ENCODE data around the gene SLC37A1. TPM values are rescaled to one million over a fixed set of nuclear protein-coding genes. Genes with fewer than 3 reads are reported as not detected.

Gene SLC37A1
- total RNA-seq, 1 experiment from 2014 or later: 4.9 TPM

DNA sequence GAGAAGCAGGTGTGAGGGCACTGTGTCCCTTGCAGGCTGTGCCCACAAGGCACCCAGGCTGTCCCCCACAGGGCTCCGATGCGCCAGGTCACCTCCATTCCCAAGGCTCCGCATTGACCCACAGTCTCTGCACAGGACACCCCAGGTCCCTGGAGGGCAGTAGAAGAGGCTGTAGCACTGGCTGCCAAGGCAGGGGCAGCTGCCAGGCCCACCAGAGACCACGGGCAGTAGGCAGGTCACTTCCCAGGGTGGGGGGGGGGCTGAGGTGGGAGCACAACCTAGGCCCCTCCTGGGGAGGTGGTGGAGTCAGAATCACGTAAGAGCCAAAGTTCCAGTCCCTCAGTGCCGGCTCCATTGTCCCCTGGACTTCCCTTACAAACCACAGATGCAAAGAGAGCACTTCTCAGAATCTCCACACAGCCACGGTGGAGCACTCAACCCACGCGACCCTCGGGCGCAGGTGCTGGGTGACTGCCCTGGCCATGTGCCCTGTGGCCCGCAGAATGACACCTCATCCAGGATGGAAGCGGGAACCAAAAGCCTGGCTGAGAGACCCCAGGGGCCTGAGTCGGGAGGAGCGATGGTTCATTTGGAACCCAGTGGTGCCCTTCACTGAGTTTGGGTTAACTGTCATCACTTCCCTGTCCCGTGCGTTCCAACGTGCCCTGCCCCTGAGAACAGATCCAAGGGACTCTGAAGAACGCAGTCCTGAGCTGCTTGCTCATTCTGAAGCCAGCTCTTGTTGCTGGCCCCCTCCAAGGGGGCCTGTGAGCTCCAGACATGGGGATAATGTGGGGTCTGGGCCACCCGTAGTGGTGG, 70.0 kb downstream of the SLC37A1 start:
- intact Hi-C loops (cut with micrococcal nuclease): no loop called here
- TF ChIP-seq, protein P1, sequence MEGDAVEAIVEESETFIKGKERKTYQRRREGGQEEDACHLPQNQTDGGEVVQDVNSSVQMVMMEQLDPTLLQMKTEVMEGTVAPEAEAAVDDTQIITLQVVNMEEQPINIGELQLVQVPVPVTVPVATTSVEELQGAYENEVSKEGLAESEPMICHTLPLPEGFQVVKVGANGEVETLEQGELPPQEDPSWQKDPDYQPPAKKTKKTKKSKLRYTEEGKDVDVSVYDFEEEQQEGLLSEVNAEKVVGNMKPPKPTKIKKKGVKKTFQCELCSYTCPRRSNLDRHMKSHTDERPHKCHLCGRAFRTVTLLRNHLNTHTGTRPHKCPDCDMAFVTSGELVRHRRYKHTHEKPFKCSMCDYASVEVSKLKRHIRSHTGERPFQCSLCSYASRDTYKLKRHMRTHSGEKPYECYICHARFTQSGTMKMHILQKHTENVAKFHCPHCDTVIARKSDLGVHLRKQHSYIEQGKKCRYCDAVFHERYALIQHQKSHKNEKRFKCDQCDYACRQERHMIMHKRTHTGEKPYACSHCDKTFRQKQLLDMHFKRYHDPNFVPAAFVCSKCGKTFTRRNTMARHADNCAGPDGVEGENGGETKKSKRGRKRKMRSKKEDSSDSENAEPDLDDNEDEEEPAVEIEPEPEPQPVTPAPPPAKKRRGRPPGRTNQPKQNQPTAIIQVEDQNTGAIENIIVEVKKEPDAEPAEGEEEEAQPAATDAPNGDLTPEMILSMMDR (IDR thresholded peaks at IDR 0.05; ENCODE audit: unreplicated experiment): no peak
- ChIA-PET POLR2A (interaction anchor here (1.2 kb wide), 1 partner anchor 20 kb away, joined by 3 read pairs; no protein-coding TSS in a partner anchor), CTCF (interaction anchor here (0.8 to 1.5 kb wide), 2 partner anchors 10 to 18 kb away, joined by 3 to 8 read pairs; no protein-coding TSS in a partner anchor)
- Mint-ChIP-seq H3K9me3 (ENCODE audit: unreplicated experiment) (no peaks in the 10 kb centered on the region), H3K36me3 (ENCODE audit: insufficient read depth, unreplicated experiment) (no peaks in the 10 kb centered on the region), H3K27ac (ENCODE audit: low read depth, unreplicated experiment) (no peak overlapping the region), H3K27me3 (ENCODE audit: insufficient read depth, unreplicated experiment) (no peaks in the 10 kb centered on the region), H3K4me1 (ENCODE audit: insufficient read depth, unreplicated experiment) (no peaks in the 10 kb centered on the region), H3K4me3 (ENCODE audit: unreplicated experiment) (no peak overlapping the region)
- no TSS peak for BruUV-seq (replicated peaks)
- no peak for DNase-seq (ENCODE audit: unreplicated experiment)

DNA sequence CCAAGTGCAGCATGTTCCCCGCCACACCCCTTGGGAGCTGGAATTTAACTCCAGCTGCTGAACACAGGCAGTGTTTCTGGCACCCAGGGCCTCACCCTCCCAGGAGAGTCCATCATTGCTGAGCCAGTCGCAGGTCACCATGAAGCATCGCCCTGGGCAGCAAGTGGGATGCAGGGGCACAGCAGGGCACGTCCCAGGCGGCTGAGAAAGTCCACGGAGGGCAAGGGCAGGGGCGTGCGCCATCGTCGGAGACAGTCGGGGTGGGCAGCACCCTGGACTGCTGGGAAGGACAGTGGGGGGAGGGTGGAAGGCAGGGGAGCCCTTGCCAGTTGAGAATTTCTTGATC, 70.6 kb downstream of the SLC37A1 start:
- intact Hi-C loops (cut with micrococcal nuclease): no loop called here
- CTCF ChIA-PET: no interaction called here
- H3K27me3 Mint-ChIP-seq (ENCODE audit: insufficient read depth, unreplicated experiment): no peaks in the 10 kb centered on the region
- BruUV-seq (replicated peaks): no TSS peak
- POLR2A ChIA-PET: no interaction called here
- TF ChIP-seq, protein P1 (IDR thresholded peaks at IDR 0.05; ENCODE audit: unreplicated experiment): no peak
- no peaks in the 10 kb centered on the region for H3K9me3 Mint-ChIP-seq (ENCODE audit: unreplicated experiment)
- no peak for DNase-seq (ENCODE audit: unreplicated experiment)
- H3K36me3 Mint-ChIP-seq (ENCODE audit: insufficient read depth, unreplicated experiment): no peaks in the 10 kb centered on the region
- no peak overlapping the region for H3K4me3 Mint-ChIP-seq (ENCODE audit: unreplicated experiment)
- H3K27ac Mint-ChIP-seq (ENCODE audit: low read depth, unreplicated experiment): no peak overlapping the region
- no peaks in the 10 kb centered on the region for H3K4me1 Mint-ChIP-seq (ENCODE audit: insufficient read depth, unreplicated experiment)

DNA sequence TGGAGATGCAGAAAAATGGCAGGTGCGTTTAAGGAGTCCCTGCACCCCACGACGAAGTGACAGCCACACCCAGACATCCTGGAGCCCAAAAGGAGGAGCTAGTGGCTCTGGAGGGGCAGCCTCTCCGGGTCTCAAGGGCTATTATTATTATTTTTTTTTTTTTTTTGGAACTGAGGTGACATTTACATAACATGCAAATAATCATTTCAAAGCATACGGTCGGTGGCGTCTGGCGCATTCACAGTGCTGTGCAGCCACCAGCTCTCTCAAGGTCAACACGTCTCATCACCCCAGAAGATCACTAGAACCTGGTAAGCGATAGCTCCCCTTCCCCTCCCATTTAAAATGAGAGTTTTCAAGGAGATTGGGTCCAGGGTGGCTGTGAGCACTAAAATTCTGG, 72.2 kb downstream of the SLC37A1 start:
- Mint-ChIP-seq H3K27me3 (ENCODE audit: insufficient read depth, unreplicated experiment) (no peaks in the 10 kb centered on the region), H3K4me1 (ENCODE audit: insufficient read depth, unreplicated experiment) (no peaks in the 10 kb centered on the region), H3K4me3 (ENCODE audit: unreplicated experiment) (no peak overlapping the region), H3K27ac (ENCODE audit: low read depth, unreplicated experiment) (no peak overlapping the region), H3K36me3 (ENCODE audit: insufficient read depth, unreplicated experiment) (no peaks in the 10 kb centered on the region), H3K9me3 (ENCODE audit: unreplicated experiment) (no peaks in the 10 kb centered on the region)
- CTCF ChIA-PET: interaction anchor here (0.6 kb wide), 1 partner anchor 40 kb away, joined by 8 read pairs; no protein-coding TSS in a partner anchor
- POLR2A ChIA-PET: no interaction called here
- intact Hi-C loops (cut with micrococcal nuclease): no loop called here
- BruUV-seq (replicated peaks): no TSS peak
- no peak for DNase-seq (ENCODE audit: unreplicated experiment)
- TF ChIP-seq, protein P1 (IDR thresholded peaks at IDR 0.05; ENCODE audit: unreplicated experiment): no peak

DNA sequence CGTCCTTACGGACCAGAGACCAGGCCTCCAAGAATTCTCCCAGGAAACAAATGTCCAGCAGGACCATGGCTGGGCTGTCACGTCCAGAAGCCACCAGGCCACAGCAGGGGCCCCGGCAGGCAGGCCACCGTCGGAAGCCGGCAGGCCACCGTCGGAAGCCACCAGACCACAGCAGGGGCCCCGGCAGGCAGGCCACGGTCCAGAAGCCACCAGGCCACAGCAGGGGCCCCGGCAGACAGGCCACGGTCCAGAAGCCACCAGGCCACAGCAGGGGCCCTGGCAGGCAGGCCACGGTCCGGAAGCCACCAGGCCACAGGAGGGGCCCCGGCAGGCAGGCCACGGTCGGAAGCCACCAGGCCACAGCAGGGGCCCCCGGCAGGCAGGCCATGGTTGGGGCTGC, 72.8 kb downstream of the SLC37A1 start:
- no peaks in the 10 kb centered on the region for H3K4me1 Mint-ChIP-seq (ENCODE audit: insufficient read depth, unreplicated experiment)
- intact Hi-C loops (cut with micrococcal nuclease): no loop called here
- TF ChIP-seq, protein P1 (IDR thresholded peaks at IDR 0.05; ENCODE audit: unreplicated experiment): no peak
- DNase-seq (ENCODE audit: unreplicated experiment): no peak
- H3K4me3 Mint-ChIP-seq (ENCODE audit: unreplicated experiment): no peak overlapping the region
- BruUV-seq (replicated peaks): no TSS peak
- CTCF ChIA-PET: no interaction called here
- H3K36me3 Mint-ChIP-seq (ENCODE audit: insufficient read depth, unreplicated experiment): no peaks in the 10 kb centered on the region
- no peaks in the 10 kb centered on the region for H3K9me3 Mint-ChIP-seq (ENCODE audit: unreplicated experiment)
- POLR2A ChIA-PET: no interaction called here
- no peaks in the 10 kb centered on the region for H3K27me3 Mint-ChIP-seq (ENCODE audit: insufficient read depth, unreplicated experiment)
- H3K27ac Mint-ChIP-seq (ENCODE audit: low read depth, unreplicated experiment): no peak overlapping the region

All from MCF 10A (cell line).